Bronchial smooth muscle cell (primary cell): ENCODE measurements around the gene BRWD1. TPM values are rescaled to one million over a fixed set of nuclear protein-coding genes. Genes with fewer than 3 reads are reported as not detected.

Source experiments
- total RNA-seq: library from RNA; depleted of rRNA; stranded (reverse); fragments of >200 nt; gene quantifications from 2 replicates; pipeline ENCODE4 v1.2.1, GENCODE V29; 2014

Gene BRWD1
- total RNA-seq = 40.4 and 46.1 TPM in 2 replicates

GRCh38 chr21:39313571-39314142 is at the start of gene BRWD1:
BRWD1 (minus strand) TSS chr21:39313632; CDS start chr21:39313491, 141 bp downstream.

DNA sequence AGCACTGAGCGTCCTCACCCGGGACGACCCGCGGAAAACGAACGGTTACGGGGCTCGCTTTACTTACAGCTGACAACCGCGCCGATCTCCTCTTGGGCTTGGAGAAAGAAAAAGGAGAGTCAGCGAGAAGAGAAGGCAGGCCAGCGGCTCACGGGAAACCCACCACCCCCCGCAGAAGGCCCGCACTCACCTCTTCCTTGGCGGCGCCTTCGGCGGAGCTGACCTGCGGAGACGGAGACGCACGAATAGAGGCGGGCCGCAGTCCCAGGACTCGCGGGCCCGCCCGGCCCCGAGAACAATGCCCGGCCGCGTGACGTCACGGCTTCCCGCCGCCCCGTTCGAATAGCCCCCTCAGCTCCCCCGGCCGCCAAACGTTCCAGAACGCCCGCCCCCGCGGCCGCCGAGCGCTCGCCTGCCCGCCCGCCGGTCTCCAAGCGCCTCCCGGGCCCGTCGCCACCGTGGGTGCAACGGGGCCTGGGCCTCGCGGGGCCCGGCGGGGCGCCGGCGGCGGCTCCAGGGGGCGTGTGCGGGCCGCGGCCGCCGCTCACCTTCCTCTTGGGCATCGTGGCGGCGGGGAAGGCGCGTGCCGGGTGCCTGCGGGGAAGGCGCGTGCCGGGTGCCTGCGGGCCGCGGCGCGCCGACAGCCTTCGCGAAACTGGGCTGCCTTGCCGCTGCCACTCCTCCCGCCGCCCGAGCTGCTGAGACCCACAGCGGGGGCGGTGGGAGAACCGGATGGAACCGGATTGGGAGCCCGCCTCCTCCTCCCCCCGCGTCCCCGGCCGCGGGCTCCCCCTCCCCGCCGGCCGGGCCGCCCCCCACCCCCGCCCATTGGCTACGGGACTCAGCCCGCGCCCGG is 35.2 kb upstream of the BRWD1 start, which contains the start of gene HMGN1:
Gene HMGN1, minus strand, starts transcription at position 734 of the 856 bp plus-strand sequence. Its CDS starts 171 bp downstream, at position 563.

GRCh38 chr21:39183272-39184049 is 130.0 kb downstream of the BRWD1 start, which contains the start of gene PSMG1:
PSMG1 (minus strand) TSS chr21:39183451; CDS start chr21:39183385, 66 bp downstream.

Other genes starting within 250 kb of the BRWD1 start
- gene PSMG1, start 130.2 kb downstream of the BRWD1 start, total RNA-seq = 30.1 and 47.1 TPM in 2 replicates
- gene HMGN1, start 35.5 kb upstream of the BRWD1 start, total RNA-seq = 163 and 221 TPM in 2 replicates
- gene LCA5L, start 132.1 kb upstream of the BRWD1 start, total RNA-seq = 0.32 and 0.52 TPM in 2 replicates
- 0.69 and 2.7 TPM in 2 replicates for gene SH3BGR, start 138.3 kb upstream of the BRWD1 start, total RNA-seq